OCI-M1 (cell line): ENCODE data around the gene POM121L2.

ENCODE experiments used
- DNase-seq: peaks from one replicate; lab custom pipeline; 2025; lab: John Stamatoyannopoulos, UW

Gene POM121L2

GRCh38 chr6:27312146-27312949 is at the start of gene POM121L2:
TSS of gene POM121L2 (minus strand) at chr6:27312273. CDS start at chr6:27312170, 103 bp downstream.
- peak; percentile 83 for DNase-seq

- no peak for DNase-seq
Observed at GRCh38 chr6:27359231-27359630, 47.2 kb upstream of the POM121L2 start.

- no peak for DNase-seq
Observed at GRCh38 chr6:27358786-27359185, 46.7 kb upstream of the POM121L2 start.

GRCh38 chr6:27352850-27353249 is 40.8 kb upstream of the POM121L2 start:
- DNase-seq = peak; percentile 36

- peak; percentile 41 for DNase-seq
Observed at GRCh38 chr6:27334141-27334540, 22.1 kb upstream of the POM121L2 start.

- DNase-seq = peak; percentile 79
Observed at GRCh38 chr6:27333642-27334040, 21.6 kb upstream of the POM121L2 start.

- peak; percentile 95 for DNase-seq
Observed at GRCh38 chr6:27332692-27333641, 20.9 kb upstream of the POM121L2 start.

- no peak for DNase-seq
Observed at GRCh38 chr6:27327023-27327738, 15.1 kb upstream of the POM121L2 start.

GRCh38 chr6:27321901-27322300 is 9.8 kb upstream of the POM121L2 start:
- DNase-seq = no peak

GRCh38 chr6:27321370-27321769 is 9.3 kb upstream of the POM121L2 start:
- no peak for DNase-seq

- DNase-seq = no peak
Observed at GRCh38 chr6:27318973-27319372, 6.9 kb upstream of the POM121L2 start.

GRCh38 chr6:27314046-27314445 is 2.0 kb upstream of the POM121L2 start:
- peak; percentile 17 for DNase-seq

- DNase-seq = no peak
Observed at GRCh38 chr6:27312950-27313271, 838 bp upstream of the POM121L2 start.

GRCh38 chr6:27311806-27312145 is 297 bp downstream of the POM121L2 start:
- DNase-seq = no peak

GRCh38 chr6:27303613-27304272 is 8.3 kb downstream of the POM121L2 start:
- DNase-seq = peak; percentile 18

GRCh38 chr6:27297857-27298730 is 14.0 kb downstream of the POM121L2 start:
- peak; percentile 95 for DNase-seq

GRCh38 chr6:27297484-27297856 is 14.6 kb downstream of the POM121L2 start:
- DNase-seq = no peak

- peak; percentile 63 for DNase-seq
Observed at GRCh38 chr6:27296106-27296783, 15.8 kb downstream of the POM121L2 start.

- peak; percentile 94 for DNase-seq
Observed at GRCh38 chr6:27295301-27296079, 16.6 kb downstream of the POM121L2 start.
